Measurements from ENCODE around the gene NUDT21. TPM values are rescaled to one million over a fixed set of nuclear protein-coding genes. Genes with fewer than 3 reads are reported as not detected.

The NUDT21 gene
- polyA plus RNA-seq (2013, experiment 1 of 2), result 85.6 TPM
- polyA plus RNA-seq (2013, experiment 2 of 2), result 81.3 TPM

DNA sequence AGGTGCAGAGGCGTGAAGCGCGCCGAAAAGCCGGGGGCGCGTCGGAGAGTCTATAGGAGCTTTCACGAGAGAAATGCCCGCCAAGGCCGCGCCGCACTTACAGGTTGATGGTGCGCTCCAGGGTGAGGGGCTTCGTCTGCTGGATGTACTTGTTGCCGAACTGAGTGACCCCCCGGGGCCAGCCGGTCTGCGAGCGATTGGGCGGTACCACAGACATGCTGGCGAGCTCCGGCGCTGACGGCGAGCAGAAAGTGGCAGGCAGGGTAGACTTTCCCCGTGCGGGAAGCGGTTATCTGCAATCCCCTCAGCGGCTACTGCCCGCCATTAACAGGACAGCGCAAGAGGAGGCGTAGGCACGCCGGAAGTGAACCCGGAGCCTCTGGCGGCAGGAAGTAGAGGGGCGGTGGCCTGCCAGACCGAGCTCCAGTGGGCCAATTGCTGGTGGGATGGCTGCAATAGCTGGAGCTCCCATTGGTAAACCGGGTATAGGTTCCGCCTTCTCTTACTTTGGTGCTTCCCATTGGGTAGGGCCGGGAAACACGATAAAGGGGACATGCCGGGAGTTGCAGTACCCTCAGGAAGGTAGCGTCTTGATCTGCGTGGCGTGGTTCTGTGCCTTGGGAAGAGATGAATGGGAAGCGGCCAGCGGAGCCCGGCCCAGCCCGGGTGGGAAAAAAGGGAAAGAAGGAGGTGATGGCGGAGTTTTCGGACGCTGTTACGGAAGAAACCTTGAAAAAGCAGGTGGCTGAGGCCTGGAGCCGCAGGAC lies at the start of gene NUDT21, which contains the start of gene OGFOD1:
TSS of gene NUDT21 (minus strand) at position 347 of the 767 bp plus-strand sequence. CDS start at position 217, 130 bp downstream.
TSS of gene OGFOD1 (plus strand) at position 569 of the 767 bp plus-strand sequence. CDS start at position 628, 59 bp downstream.
- Histone ChIP-seq H3K4ac (ENCODE audit: low read depth in 1 of 2, low read length in 2 of 2) (peak within 1 kb of the TSS; percentile 94 to 98), H2BK12ac (ENCODE audit: low read length in 2 of 2) (peak within 1 kb of the TSS in 1 of 2 experiments; percentile 23), H2BK120ac (ENCODE audit: low read depth, low read length) (no peak within 1 kb of the TSS), H3K27ac (ENCODE audit: low read length, poor library complexity, severe bottlenecking) (peak within 1 kb of the TSS; percentile 74), H2AFZ (ENCODE audit: low read depth, low read length) (peak within 1 kb of the TSS; percentile 92), H2BK15ac (ENCODE audit: low read depth, poor library complexity, severe bottlenecking) (no peak within 1 kb of the TSS), H3K27me3 (ENCODE audit: control insufficient read depth in 1 of 2, insufficient read depth in 1 of 2, low read length in 2 of 2) (no peaks in the 10 kb centered on the region), H3K4me2 (ENCODE audit: low read length, poor library complexity, severe bottlenecking) (peak within 1 kb of the TSS; percentile 78), H3K9me3 (ENCODE audit: control insufficient read depth, low read length) (no peaks in the 10 kb centered on the region), H3K4me1 (ENCODE audit: control insufficient read depth, insufficient read depth, low read depth, low read length) (peaks cover 11% of the 10 kb centered on the region), H2BK5ac (ENCODE audit: low read depth, low read length, poor library complexity, severe bottlenecking) (peak within 1 kb of the TSS; percentile 75), H3K14ac (ENCODE audit: low read length in 2 of 2) (peak within 1 kb of the TSS in 1 of 2 experiments; percentile 73), H2AK5ac (ENCODE audit: low read length, severe bottlenecking) (no peak within 1 kb of the TSS), H4K8ac (ENCODE audit: low read length) (peak within 1 kb of the TSS; percentile 95), H3K36me3 (ENCODE audit: control insufficient read depth in 1 of 2, insufficient read depth in 2 of 2, low read depth in 1 of 2, low read length in 2 of 2) (peaks cover 0 to 45% of the 10 kb centered on the region in 2 experiments), H3K23ac (ENCODE audit: low read length in 2 of 2) (peak within 1 kb of the TSS in 1 of 2 experiments; percentile 83), H3K4me3 (ENCODE audit: insufficient read depth in 1 of 2, low read depth in 1 of 2, low read length in 2 of 2) (peak within 1 kb of the TSS; percentile 91 to 93), H3K79me1 (replicated peaks; ENCODE audit: low read length, poor library complexity, severe bottlenecking) (peaks cover 19% of the 10 kb centered on the region), H3K9ac (ENCODE audit: low read length) (peak within 1 kb of the TSS; percentile 95), H4K91ac (ENCODE audit: low read length) (no peak within 1 kb of the TSS), H3K18ac (ENCODE audit: low read depth in 1 of 2, low read length in 2 of 2) (peak within 1 kb of the TSS; percentile 93 to 97)
- under 1% methylated on average over 56 of the region's 56 CpGs for WGBS
- DNase-seq, result peak; percentile 99

DNA sequence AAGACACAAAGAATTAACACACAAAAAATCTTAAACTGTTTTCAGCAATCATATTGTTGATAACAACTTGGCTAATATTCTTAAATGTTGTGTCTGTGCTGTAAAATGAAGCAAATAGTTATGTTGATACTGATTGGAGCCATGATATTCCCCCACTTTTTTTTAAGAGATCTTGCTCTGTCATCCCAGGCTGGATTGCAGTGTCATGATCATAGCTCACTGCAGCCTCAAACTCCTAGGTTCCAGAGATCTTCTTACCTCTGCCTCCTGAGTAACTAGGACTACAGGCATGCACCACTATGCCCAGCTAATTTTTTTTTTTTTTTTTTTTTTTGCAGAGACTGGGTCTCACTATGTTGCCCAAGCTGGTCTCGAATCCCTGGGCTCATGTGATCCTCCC lies 42.7 kb upstream of the NUDT21 start:
- no peak overlapping the region for H3K4me3 ChIP-seq (ENCODE audit: insufficient read depth in 1 of 2, low read depth in 1 of 2, low read length in 2 of 2)
- H3K14ac ChIP-seq (ENCODE audit: low read length in 2 of 2), result no peak overlapping the region
- no peak overlapping the region for H3K18ac ChIP-seq (ENCODE audit: low read depth in 1 of 2, low read length in 2 of 2)
- 100% methylated on average over 1 of the region's 1 CpG for WGBS
- no peak overlapping the region for H3K4me2 ChIP-seq (ENCODE audit: low read length, poor library complexity, severe bottlenecking)
- no peaks in the 10 kb centered on the region for H3K79me1 ChIP-seq (replicated peaks; ENCODE audit: low read length, poor library complexity, severe bottlenecking)
- no peak overlapping the region for H4K8ac ChIP-seq (ENCODE audit: low read length)
- H3K23ac ChIP-seq (ENCODE audit: low read length in 2 of 2), result no peak overlapping the region
- no peak for DNase-seq
- peaks cover 4 to 74% of the 10 kb centered on the region in 2 experiments for H3K36me3 ChIP-seq (ENCODE audit: control insufficient read depth in 1 of 2, insufficient read depth in 2 of 2, low read depth in 1 of 2, low read length in 2 of 2)
- H3K4me1 ChIP-seq (ENCODE audit: control insufficient read depth, insufficient read depth, low read depth, low read length), result no peaks in the 10 kb centered on the region
- no peak overlapping the region for H2AFZ ChIP-seq (ENCODE audit: low read depth, low read length)
- H3K27ac ChIP-seq (ENCODE audit: low read length, poor library complexity, severe bottlenecking), result no peak overlapping the region
- no peak overlapping the region for H4K91ac ChIP-seq (ENCODE audit: low read length)
- no peak overlapping the region for H2BK12ac ChIP-seq (ENCODE audit: low read length in 2 of 2)
- no peak overlapping the region for H3K4ac ChIP-seq (ENCODE audit: low read depth in 1 of 2, low read length in 2 of 2)
- H3K9ac ChIP-seq (ENCODE audit: low read length), result no peak overlapping the region
- H3K27me3 ChIP-seq (ENCODE audit: control insufficient read depth in 1 of 2, insufficient read depth in 1 of 2, low read length in 2 of 2), result no peaks in the 10 kb centered on the region
- H2BK15ac ChIP-seq (ENCODE audit: low read depth, poor library complexity, severe bottlenecking), result no peak overlapping the region
- H2BK5ac ChIP-seq (ENCODE audit: low read depth, low read length, poor library complexity, severe bottlenecking), result no peak overlapping the region
- H2BK120ac ChIP-seq (ENCODE audit: low read depth, low read length), result no peak overlapping the region
- no peak overlapping the region for H2AK5ac ChIP-seq (ENCODE audit: low read length, severe bottlenecking)
- no peaks in the 10 kb centered on the region for H3K9me3 ChIP-seq (ENCODE audit: control insufficient read depth, low read length)

DNA sequence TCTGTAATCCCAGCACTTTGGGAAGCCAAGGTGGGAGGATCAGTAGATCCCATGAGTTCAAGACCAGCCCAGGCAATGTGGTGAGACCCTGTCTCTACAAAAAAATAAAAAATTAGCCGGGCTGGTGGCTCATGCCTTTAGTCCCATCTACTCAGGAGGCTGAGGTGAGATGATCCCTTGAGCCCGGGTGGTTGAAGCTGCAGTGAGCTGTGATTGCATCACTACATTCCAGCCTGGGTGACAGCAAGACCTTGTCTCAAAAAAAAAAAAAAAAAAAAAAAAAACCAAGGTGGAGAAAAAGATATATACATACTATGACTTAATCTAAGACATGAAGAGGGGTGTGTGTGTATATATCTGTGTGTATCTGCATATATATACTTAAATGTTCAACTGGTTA lies 42.0 kb upstream of the NUDT21 start:
- Histone ChIP-seq H3K9me3 (ENCODE audit: control insufficient read depth, low read length) (no peaks in the 10 kb centered on the region), H2BK5ac (ENCODE audit: low read depth, low read length, poor library complexity, severe bottlenecking) (no peak overlapping the region), H3K9ac (ENCODE audit: low read length) (no peak overlapping the region), H3K4ac (ENCODE audit: low read depth in 1 of 2, low read length in 2 of 2) (no peak overlapping the region), H3K79me1 (replicated peaks; ENCODE audit: low read length, poor library complexity, severe bottlenecking) (no peaks in the 10 kb centered on the region), H2BK120ac (ENCODE audit: low read depth, low read length) (no peak overlapping the region), H3K23ac (ENCODE audit: low read length in 2 of 2) (no peak overlapping the region), H4K91ac (ENCODE audit: low read length) (no peak overlapping the region), H3K4me3 (ENCODE audit: insufficient read depth in 1 of 2, low read depth in 1 of 2, low read length in 2 of 2) (no peak overlapping the region), H2AK5ac (ENCODE audit: low read length, severe bottlenecking) (no peak overlapping the region), H2BK15ac (ENCODE audit: low read depth, poor library complexity, severe bottlenecking) (no peak overlapping the region), H4K8ac (ENCODE audit: low read length) (no peak overlapping the region), H3K36me3 (ENCODE audit: control insufficient read depth in 1 of 2, insufficient read depth in 2 of 2, low read depth in 1 of 2, low read length in 2 of 2) (peaks cover 4 to 67% of the 10 kb centered on the region in 2 experiments), H3K18ac (ENCODE audit: low read depth in 1 of 2, low read length in 2 of 2) (no peak overlapping the region), H2AFZ (ENCODE audit: low read depth, low read length) (no peak overlapping the region), H3K4me2 (ENCODE audit: low read length, poor library complexity, severe bottlenecking) (no peak overlapping the region), H3K4me1 (ENCODE audit: control insufficient read depth, insufficient read depth, low read depth, low read length) (no peaks in the 10 kb centered on the region), H3K14ac (ENCODE audit: low read length in 2 of 2) (no peak overlapping the region), H2BK12ac (ENCODE audit: low read length in 2 of 2) (no peak overlapping the region), H3K27me3 (ENCODE audit: control insufficient read depth in 1 of 2, insufficient read depth in 1 of 2, low read length in 2 of 2) (no peaks in the 10 kb centered on the region), H3K27ac (ENCODE audit: low read length, poor library complexity, severe bottlenecking) (no peak overlapping the region)
- no peak for DNase-seq
- 100% methylated on average over 1 of the region's 2 CpGs for WGBS

DNA sequence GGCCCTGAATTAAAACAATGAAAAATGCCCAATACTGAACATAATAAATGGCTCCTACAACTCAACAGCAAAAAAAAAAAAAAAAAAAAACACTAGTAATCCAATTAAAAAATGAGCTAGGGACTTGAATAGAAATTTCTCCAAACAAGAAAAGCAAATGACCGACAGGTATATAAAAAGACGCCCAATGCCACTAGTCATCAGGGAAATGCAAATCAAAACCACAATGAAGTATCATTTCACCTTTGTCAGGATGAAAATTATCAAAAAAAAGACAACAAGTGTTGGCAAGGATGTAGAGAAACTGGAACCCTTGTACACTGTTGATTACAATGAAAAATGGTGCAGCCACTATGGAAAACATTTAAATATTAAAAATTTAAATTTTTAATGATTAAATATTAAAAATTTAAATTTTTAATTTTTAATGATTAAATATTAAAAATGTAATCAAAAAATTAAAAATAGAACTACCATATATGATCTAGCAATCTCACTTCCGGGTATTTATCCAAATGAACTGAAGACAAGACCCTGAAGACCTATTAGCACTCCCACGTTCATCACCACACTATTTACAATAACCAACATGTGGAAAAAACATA lies 40.6 kb upstream of the NUDT21 start:
- H2BK15ac ChIP-seq (ENCODE audit: low read depth, poor library complexity, severe bottlenecking), result no peak overlapping the region
- no peak overlapping the region for H2BK120ac ChIP-seq (ENCODE audit: low read depth, low read length)
- no peak overlapping the region for H3K23ac ChIP-seq (ENCODE audit: low read length in 2 of 2)
- 72% methylated on average over 3 of the region's 4 CpGs for WGBS
- no peak overlapping the region for H3K4ac ChIP-seq (ENCODE audit: low read depth in 1 of 2, low read length in 2 of 2)
- no peaks in the 10 kb centered on the region for H3K79me1 ChIP-seq (replicated peaks; ENCODE audit: low read length, poor library complexity, severe bottlenecking)
- no peaks in the 10 kb centered on the region for H3K27me3 ChIP-seq (ENCODE audit: control insufficient read depth in 1 of 2, insufficient read depth in 1 of 2, low read length in 2 of 2)
- H4K91ac ChIP-seq (ENCODE audit: low read length), result no peak overlapping the region
- no peak overlapping the region for H3K18ac ChIP-seq (ENCODE audit: low read depth in 1 of 2, low read length in 2 of 2)
- no peak overlapping the region for H2AK5ac ChIP-seq (ENCODE audit: low read length, severe bottlenecking)
- no peak overlapping the region for H2AFZ ChIP-seq (ENCODE audit: low read depth, low read length)
- no peak overlapping the region for H3K4me3 ChIP-seq (ENCODE audit: insufficient read depth in 1 of 2, low read depth in 1 of 2, low read length in 2 of 2)
- no peaks in the 10 kb centered on the region for H3K9me3 ChIP-seq (ENCODE audit: control insufficient read depth, low read length)
- H3K14ac ChIP-seq (ENCODE audit: low read length in 2 of 2), result no peak overlapping the region
- DNase-seq, result no peak
- H3K4me2 ChIP-seq (ENCODE audit: low read length, poor library complexity, severe bottlenecking), result no peak overlapping the region
- H3K36me3 ChIP-seq (ENCODE audit: control insufficient read depth in 1 of 2, insufficient read depth in 2 of 2, low read depth in 1 of 2, low read length in 2 of 2), result peaks cover 4 to 55% of the 10 kb centered on the region in 2 experiments
- H3K9ac ChIP-seq (ENCODE audit: low read length), result no peak overlapping the region
- H4K8ac ChIP-seq (ENCODE audit: low read length), result no peak overlapping the region
- no peak overlapping the region for H2BK5ac ChIP-seq (ENCODE audit: low read depth, low read length, poor library complexity, severe bottlenecking)
- H2BK12ac ChIP-seq (ENCODE audit: low read length in 2 of 2), result no peak overlapping the region
- no peaks in the 10 kb centered on the region for H3K4me1 ChIP-seq (ENCODE audit: control insufficient read depth, insufficient read depth, low read depth, low read length)
- no peak overlapping the region for H3K27ac ChIP-seq (ENCODE audit: low read length, poor library complexity, severe bottlenecking)
